HCT116 (cell line): ENCODE results near the gene TNFSF9. TPM values are rescaled to one million over a fixed set of nuclear protein-coding genes. Genes with fewer than 3 reads are reported as not detected.

Experiments
- ATAC-seq: fragments of 200-7000 bp; cut with Tn5 transposase; 2 replicates; pipeline ENCODE4 v1.9.1; 2020; ENCODE audit warnings: mild to moderate bottlenecking, moderate library complexity
- BruUV-seq: library from RNA; stranded (reverse); fragments of 400-500 nt; replicated peaks from 2 replicates; lab custom pipeline; 2021; lab: Mats Ljungman, UMichigan
- CTCF ChIA-PET: fragments of 300-600 bp; sonication (Branson Sonifier 250); formaldehyde crosslinking; loops from one replicate; lab custom pipeline; 2021; ENCODE audit warnings: antibody characterized with exemption; lab: Charles Lee
- POLR2A ChIA-PET: fragments of 300-600, 350-600 bp; sonication (Branson Sonifier 250); formaldehyde crosslinking; loops from one replicate; lab custom pipeline; 2021; ENCODE audit warnings: antibody characterized with exemption; lab: Charles Lee
- RAD21 ChIA-PET, 2 experiments: fragments of 300-600 bp; sonication (Branson Sonifier 250); formaldehyde crosslinking; loops; one replicate each; lab custom pipeline; 2023; ENCODE audit warnings: low total read pairs in 2 of 2; ENCODE audit not compliant: uncharacterized antibody in 2 of 2, unreplicated experiment in 2 of 2, low non-redundant PET in 1 of 2; lab: Charles Lee
- DNase-seq: peaks from one replicate; pipeline ENCODE4 v3.0.0-alpha.2; 2010; ENCODE audit warnings: low read depth, low spot score
- H2AFZ ChIP-seq: fragments of 200-600 bp; shearing (Covaris generic), sonication (generic); 2 replicates; pipeline ENCODE4 v1.6.1; 2017; ENCODE audit warnings: low read depth, mixed run types, mixed read lengths, antibody characterized with exemption, low read length; ENCODE audit not compliant: poor library complexity, severe bottlenecking
- H3K27ac ChIP-seq: 2 replicates; pipeline ENCODE4 v1.5.1; 2012; ENCODE audit warnings: low read depth, low read length
- H3K27me3 ChIP-seq: fragments of 200-600 bp; sonication (generic); 2 replicates; pipeline ENCODE4 v1.6.1; 2016; ENCODE audit warnings: mixed run types, low read length, mixed read lengths; ENCODE audit not compliant: insufficient read depth
- H3K36me3 ChIP-seq, 2 experiments: fragments of 200-500 bp in 1 of 2; fragments of 200-600 bp in 1 of 2; sonication (Bioruptor generic) in 1 of 2; sonication (generic) in 1 of 2; 2 replicates each; pipeline versions ENCODE4 v1.5.1 to v1.6.1; 2014 to 2016; ENCODE audit warnings: low read length in 2 of 2, inconsistent platforms in 1 of 2, mixed read lengths in 1 of 2, mixed run types in 1 of 2; ENCODE audit not compliant: insufficient read depth in 2 of 2, control insufficient read depth in 1 of 2
- H3K4me1 ChIP-seq, 2 experiments: fragments of 200-600 bp in 1 of 2; sonication (generic) in 1 of 2; 2 replicates each; pipeline versions ENCODE4 v1.5.1 to v1.6.1; 2012 to 2017; ENCODE audit warnings: low read length in 2 of 2, inconsistent platforms in 1 of 2, mild to moderate bottlenecking in 1 of 2, mixed read lengths in 1 of 2, mixed run types in 1 of 2, moderate library complexity in 1 of 2; ENCODE audit not compliant: insufficient read depth in 2 of 2, control insufficient read depth in 1 of 2
- H3K4me2 ChIP-seq: fragments of 200-600 bp; sonication (generic); 2 replicates; pipeline ENCODE4 v1.6.1; 2017; ENCODE audit warnings: mixed run types, low read length, mixed read lengths
- H3K4me3 ChIP-seq, 2 experiments: fragments of 200-600 bp in 1 of 2; sonication (generic) in 1 of 2; replicated peaks in 1 of 2; 2 replicates each; pipeline ENCODE4 v1.5.1; 2011 to 2016; ENCODE audit warnings: low read length in 2 of 2, control low read depth in 1 of 2, low read depth in 1 of 2, mild to moderate bottlenecking in 1 of 2, mixed read lengths in 1 of 2, mixed run types in 1 of 2
- H3K79me2 ChIP-seq: fragments of 200-600 bp; sonication (generic); 2 replicates; pipeline ENCODE4 v1.6.1; 2017; ENCODE audit warnings: mild to moderate bottlenecking, mixed run types, low read length, moderate library complexity, mixed read lengths; ENCODE audit not compliant: insufficient read depth
- H3K9ac ChIP-seq: fragments of 200-600 bp; sonication (generic); 2 replicates; pipeline ENCODE4 v1.6.1; 2016; ENCODE audit warnings: low read length, mixed read lengths
- H3K9me2 ChIP-seq: fragments of 200-600 bp; sonication (generic), shearing (Covaris generic); 2 replicates; pipeline ENCODE4 v1.6.1; 2017; ENCODE audit warnings: mixed run types, mild to moderate bottlenecking, moderate library complexity; ENCODE audit not compliant: insufficient read depth
- H3K9me3 ChIP-seq, 2 experiments: fragments of 200-500 bp in 1 of 2; fragments of 200-600 bp in 1 of 2; sonication (Bioruptor generic) in 1 of 2; sonication (generic) in 1 of 2; 2 replicates each; pipeline ENCODE4 v1.6.1; 2014 to 2017; ENCODE audit warnings: low read length in 2 of 2, mixed read lengths in 2 of 2, inconsistent platforms in 1 of 2, low read depth in 1 of 2, mild to moderate bottlenecking in 1 of 2, mixed run types in 1 of 2, moderate library complexity in 1 of 2; ENCODE audit not compliant: control insufficient read depth in 1 of 2, insufficient read depth in 1 of 2
- H4K20me1 ChIP-seq: fragments of 200-600 bp; sonication (generic), shearing (Covaris generic); 2 replicates; pipeline ENCODE4 v1.6.1; 2017; ENCODE audit warnings: mixed run types, mild to moderate bottlenecking, moderate library complexity; ENCODE audit not compliant: insufficient read depth
- JUND ChIP-seq: IDR thresholded peaks from 2 replicates; pipeline ENCODE4 v1.6.1; 2012
- MAX ChIP-seq: IDR thresholded peaks from 2 replicates; pipeline ENCODE4 v1.6.1; 2012
- POLR2AphosphoS5 ChIP-seq: IDR thresholded peaks from 2 replicates; pipeline ENCODE4 v1.6.1; 2011; ENCODE audit warnings: mild to moderate bottlenecking, low read depth, low read length, moderate library complexity
- REST ChIP-seq: IDR thresholded peaks from 2 replicates; pipeline ENCODE4 v1.6.1; 2012; ENCODE audit warnings: low read depth
- SRF ChIP-seq: IDR thresholded peaks from 2 replicates; pipeline ENCODE4 v1.6.1; 2012; ENCODE audit warnings: low read depth
- TCF7L2 ChIP-seq: IDR thresholded peaks from 2 replicates; pipeline ENCODE4 v1.7.0; 2011; ENCODE audit warnings: borderline replicate concordance, inconsistent platforms; ENCODE audit not compliant: insufficient read depth, insufficient read length; ENCODE audit errors: extremely low read depth
- YY1 ChIP-seq: IDR thresholded peaks from 2 replicates; pipeline ENCODE4 v1.6.1; 2011; ENCODE audit warnings: low read length, low read depth, moderate library complexity, mild to moderate bottlenecking; ENCODE audit not compliant: insufficient replicate concordance; ENCODE audit errors: extremely low read depth
- ZFX ChIP-seq: fragments of 450-650 bp; IDR thresholded peaks from 2 replicates; pipeline ENCODE4 v1.6.1; 2017
- ZNF274 ChIP-seq: fragments of 200-500 bp; sonication (Bioruptor generic); IDR thresholded peaks from 2 replicates; pipeline ENCODE4 v1.6.1; 2014; ENCODE audit warnings: mild to moderate bottlenecking, low read depth, low read length, inconsistent platforms
- intact Hi-C: fragments of 100-400 bp; cut with micrococcal nuclease; formaldehyde crosslinking; loops from 2 replicates; pipeline ENCODE4 v1.10.0; 2022
- total RNA-seq: library from RNA; stranded (reverse); gene quantifications from one replicate; pipeline ENCODE4 v1.2.1, GENCODE V29; 2021; ENCODE audit not compliant: unreplicated experiment
- TF ChIP-seq, protein P1 (sequence below): IDR thresholded peaks from 2 replicates; pipeline ENCODE4 v1.6.1; 2011; ENCODE audit warnings: mild to moderate bottlenecking, low read length, moderate library complexity; ENCODE audit not compliant: insufficient replicate concordance; ENCODE audit errors: extremely low read depth
- TF ChIP-seq, protein P2 (sequence below): IDR thresholded peaks from 2 replicates; pipeline ENCODE4 v1.6.1; 2012

TNFSF9 gene
- total RNA-seq, 1 experiment from 2014 or later: 25.1 TPM

- Histone ChIP-seq H3K79me2 (no peaks in the 10 kb centered on the region), H3K9ac (no peak overlapping the region), H3K27me3 (no peaks in the 10 kb centered on the region), H2AFZ (no peak overlapping the region), H3K9me2 (no peaks in the 10 kb centered on the region), H3K4me2 (no peak overlapping the region), H3K36me3 (peaks cover 0 to 5% of the 10 kb centered on the region in 2 experiments; a peak in 1 of 4 replicates), H3K4me3 (no peak overlapping the region), H3K27ac (no peak overlapping the region), H3K9me3 (peaks cover 0 to 10% of the 10 kb centered on the region in 2 experiments; a peak in 1 of 4 replicates), H3K4me1 (no peaks in the 10 kb centered on the region), H4K20me1 (no peaks in the 10 kb centered on the region)
- TF ChIP-seq TCF7L2: no peak
- TF ChIP-seq, protein P1, sequence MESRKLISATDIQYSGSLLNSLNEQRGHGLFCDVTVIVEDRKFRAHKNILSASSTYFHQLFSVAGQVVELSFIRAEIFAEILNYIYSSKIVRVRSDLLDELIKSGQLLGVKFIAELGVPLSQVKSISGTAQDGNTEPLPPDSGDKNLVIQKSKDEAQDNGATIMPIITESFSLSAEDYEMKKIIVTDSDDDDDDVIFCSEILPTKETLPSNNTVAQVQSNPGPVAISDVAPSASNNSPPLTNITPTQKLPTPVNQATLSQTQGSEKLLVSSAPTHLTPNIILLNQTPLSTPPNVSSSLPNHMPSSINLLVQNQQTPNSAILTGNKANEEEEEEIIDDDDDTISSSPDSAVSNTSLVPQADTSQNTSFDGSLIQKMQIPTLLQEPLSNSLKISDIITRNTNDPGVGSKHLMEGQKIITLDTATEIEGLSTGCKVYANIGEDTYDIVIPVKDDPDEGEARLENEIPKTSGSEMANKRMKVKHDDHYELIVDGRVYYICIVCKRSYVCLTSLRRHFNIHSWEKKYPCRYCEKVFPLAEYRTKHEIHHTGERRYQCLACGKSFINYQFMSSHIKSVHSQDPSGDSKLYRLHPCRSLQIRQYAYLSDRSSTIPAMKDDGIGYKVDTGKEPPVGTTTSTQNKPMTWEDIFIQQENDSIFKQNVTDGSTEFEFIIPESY: no peak
- no peak for TF ChIP-seq YY1
- no peak for TF ChIP-seq REST
- no peak for TF ChIP-seq ZFX
- no peak for TF ChIP-seq ZNF274
- TF ChIP-seq, protein P2, sequence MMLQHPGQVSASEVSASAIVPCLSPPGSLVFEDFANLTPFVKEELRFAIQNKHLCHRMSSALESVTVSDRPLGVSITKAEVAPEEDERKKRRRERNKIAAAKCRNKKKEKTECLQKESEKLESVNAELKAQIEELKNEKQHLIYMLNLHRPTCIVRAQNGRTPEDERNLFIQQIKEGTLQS: no peak
- no peak for TF ChIP-seq JUND
- TF ChIP-seq POLR2AphosphoS5: no peak
- no peak for TF ChIP-seq SRF
- no peak for TF ChIP-seq MAX
- ChIA-PET POLR2A (no interaction called here), RAD21 (no interaction called here), CTCF (no interaction called here)
- ATAC-seq: no peak
- intact Hi-C loops: no loop called here
- BruUV-seq: no TSS peak
- no peak for DNase-seq
Observed at GRCh38 chr19:6495947-6496346, 34.9 kb upstream of the TNFSF9 start.
